Inflammatory macrophage treated with lipopolysaccharide for 4 hours (primary cell): ENCODE measurements around the gene MSGN1.

Source experiments
- DNase-seq: peaks from one replicate; pipeline ENCODE4 v3.0.0-alpha.2; 2020

The MSGN1 gene

DNA sequence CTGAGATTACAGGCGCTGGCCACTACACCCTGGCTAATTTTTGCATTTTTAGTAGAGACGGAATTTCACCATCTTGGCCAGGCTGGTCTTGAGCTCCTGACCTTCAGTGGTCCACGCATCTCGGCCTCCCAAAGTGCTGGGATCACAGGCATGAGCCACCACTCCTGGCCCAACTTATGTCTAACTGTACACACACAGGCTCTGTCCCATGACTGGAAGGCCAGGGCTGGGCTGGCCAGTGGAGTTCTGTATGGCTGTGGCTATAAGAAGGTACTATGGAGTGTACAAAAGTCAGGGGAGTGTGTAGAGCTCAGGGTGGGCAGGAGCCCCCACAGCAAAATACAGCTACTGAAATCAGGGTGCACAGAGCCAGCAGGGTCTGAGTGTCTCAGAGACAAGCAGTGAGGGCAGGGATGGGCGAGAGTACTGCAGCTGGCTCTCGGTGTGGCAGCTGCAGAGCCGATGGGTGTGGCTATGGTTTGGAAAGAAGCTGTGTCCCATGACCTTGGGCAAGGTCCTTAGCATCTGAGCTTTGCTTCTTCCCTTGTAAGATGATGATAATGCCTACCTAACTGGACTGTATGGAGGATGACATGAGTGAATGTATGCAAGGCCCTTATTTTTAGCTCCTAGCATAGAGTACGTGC is 10.4 kb upstream of the MSGN1 start:
- DNase-seq, result peak; percentile 52

DNA sequence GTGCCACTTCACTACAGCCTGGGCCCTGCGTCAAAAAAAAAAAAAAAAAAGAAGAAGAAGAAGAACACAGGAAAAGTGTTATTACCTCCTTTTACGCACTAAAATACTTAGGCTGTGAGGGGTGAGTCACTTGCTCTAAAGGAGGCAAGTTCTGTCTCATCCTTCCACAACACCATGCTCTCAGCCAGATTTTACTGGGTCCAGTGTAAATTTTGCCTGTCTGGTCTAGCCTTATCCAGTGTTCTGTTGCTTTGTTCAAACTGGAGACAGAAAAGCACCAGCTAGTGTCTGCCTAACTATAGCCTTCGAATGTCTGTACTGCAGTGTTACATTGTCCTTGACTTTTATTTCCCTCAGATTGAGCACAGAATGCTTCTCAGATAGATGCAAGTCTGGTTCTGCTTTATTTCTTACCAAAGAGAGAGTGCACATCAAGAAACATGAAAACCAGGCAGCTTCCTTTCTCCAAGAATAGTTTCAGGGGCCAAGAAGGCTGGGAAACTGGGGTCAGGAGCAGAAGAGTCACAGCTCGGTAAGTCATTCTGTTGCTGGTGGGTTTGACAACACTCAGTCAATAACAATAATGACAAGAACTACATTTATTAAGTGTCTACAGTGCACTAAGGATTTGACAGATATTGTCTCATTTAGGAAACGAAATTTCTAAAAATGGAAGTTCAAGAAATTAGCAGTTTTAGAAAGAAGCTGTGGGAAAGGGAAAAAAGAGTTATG is 3.1 kb upstream of the MSGN1 start:
- DNase-seq, result peak; percentile 79

DNA sequence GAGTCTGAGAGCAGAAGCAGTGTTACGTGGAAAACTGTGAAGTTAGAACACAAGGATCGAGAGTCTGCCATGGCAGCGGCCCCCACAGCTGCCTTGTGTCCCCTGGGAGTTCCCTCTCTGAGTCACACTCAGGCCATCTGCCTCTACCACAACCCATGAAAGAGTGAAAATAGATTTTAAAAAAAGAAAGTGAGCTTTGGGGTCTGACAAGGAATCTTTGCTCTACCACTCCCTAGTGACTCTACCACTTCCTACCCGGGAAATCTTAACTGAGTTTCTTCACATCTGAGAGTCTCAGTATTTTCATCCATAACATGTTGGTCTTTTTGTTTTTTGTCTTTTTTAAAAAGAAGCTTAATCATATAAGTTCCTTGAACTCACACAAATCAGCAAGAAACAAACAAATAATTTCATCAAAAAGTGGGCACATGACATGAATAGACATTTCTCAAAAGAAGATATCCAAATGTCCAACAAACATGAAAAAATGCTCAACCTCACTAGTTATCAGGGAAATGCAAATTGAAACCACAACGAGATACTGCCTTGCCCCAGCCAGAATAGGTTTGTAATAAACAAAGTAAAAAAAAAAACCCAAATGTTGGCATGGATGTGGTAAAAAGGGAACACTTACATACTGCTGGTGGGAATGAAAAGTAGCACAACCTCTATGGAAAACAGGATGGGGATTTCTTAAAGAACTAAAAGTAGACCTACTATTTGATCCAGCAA is 2.4 kb upstream of the MSGN1 start:
- peak; percentile 91 for DNase-seq

DNA sequence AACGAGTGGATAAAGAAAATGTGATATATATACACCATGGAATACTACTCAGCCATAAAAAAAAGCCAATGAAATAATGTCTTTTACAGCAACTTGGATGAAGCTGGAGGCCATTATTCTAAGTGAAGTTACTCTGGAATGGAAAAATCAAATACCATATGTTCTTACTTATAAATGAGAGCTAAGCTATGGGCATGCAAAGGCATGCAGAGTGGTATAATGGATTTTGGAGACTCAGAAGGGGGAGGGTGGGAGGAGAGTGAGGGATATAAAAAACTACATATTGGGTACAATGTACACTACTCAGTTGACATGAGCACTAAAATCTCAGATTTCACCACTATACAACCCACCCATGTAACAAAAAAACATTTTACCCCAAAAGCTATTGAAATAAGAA is 1.7 kb upstream of the MSGN1 start:
- DNase-seq, result no peak

DNA sequence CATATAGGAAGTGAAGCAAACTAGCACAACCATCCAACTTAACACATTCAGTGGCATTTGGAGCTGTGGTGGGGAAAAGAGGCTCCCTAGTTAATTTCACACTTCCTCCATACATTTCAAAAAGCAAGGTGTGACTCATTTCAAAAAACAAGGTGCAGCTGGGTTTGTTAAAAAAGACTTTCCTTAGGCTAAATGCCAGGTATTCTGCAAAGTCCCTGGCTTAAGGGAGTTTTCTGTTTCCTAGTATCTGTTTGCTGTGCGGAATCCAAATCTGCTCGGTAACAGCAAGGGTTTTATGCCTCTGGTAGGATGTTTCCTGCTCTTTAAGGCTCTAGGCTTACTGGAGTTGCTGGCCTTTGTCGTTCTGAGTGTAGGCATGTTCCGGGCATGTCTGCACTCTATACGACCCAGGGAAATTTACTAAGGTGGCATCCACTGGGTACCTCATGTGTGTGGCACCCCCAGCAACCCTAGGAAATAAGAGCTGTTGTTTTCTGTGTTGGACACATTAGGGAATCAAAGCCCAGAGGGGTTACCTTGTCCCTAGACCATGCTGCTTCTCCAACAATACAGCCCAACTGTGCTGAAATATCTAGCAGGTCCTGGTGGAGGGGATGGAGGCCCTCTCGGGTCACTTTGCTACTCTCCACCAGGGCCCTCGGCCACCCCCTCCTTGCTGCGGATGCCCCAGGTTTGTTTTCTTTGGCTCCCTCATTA is 634 bp upstream of the MSGN1 start:
- DNase-seq, result no peak

DNA sequence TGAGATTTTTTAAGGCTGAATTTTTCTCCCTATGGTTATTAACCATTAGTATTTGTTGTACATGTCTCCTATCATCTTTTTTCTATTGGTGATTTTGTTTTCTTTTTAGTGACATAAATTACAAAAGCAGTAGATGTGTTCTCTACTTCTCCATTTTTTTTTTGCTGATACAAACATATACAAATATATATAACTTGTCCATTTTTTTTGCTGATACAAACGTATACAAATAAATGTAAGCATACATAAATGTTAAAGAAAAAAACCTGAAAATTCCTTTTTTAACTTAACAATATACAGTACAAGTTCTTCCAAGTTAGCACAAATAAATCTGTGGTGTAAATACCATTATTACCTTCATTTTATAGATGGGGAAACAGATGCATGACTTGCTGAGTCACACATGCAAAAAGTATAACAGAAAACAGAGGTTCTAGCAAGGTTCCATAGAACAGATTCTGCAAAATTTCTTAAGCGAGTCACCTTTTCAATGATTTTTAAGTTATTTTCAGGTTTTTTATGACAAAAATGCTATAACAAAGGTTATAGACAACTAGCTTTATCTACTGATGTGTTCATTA is 2.1 kb downstream of the MSGN1 start:
- peak; percentile 43 for DNase-seq

DNA sequence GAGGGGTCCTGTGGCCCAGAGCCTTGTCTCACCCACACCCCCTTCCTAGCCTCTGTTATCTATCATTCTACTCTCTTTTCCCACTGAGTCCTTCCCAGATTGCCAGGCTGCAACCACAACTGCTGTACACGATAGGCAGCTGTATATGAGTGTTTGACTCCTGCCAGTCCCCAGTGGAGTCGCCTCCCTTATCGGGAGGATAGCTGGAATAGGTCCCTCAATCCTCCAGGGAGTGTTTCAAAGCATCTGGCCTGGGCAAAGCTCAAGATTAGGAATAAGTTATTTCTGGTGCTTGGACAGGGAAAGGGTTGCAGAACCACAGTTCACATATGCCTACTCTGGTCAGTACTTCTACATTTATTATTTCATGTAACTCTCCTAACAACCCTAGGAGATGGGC is 4.8 kb downstream of the MSGN1 start:
- DNase-seq, result no peak

DNA sequence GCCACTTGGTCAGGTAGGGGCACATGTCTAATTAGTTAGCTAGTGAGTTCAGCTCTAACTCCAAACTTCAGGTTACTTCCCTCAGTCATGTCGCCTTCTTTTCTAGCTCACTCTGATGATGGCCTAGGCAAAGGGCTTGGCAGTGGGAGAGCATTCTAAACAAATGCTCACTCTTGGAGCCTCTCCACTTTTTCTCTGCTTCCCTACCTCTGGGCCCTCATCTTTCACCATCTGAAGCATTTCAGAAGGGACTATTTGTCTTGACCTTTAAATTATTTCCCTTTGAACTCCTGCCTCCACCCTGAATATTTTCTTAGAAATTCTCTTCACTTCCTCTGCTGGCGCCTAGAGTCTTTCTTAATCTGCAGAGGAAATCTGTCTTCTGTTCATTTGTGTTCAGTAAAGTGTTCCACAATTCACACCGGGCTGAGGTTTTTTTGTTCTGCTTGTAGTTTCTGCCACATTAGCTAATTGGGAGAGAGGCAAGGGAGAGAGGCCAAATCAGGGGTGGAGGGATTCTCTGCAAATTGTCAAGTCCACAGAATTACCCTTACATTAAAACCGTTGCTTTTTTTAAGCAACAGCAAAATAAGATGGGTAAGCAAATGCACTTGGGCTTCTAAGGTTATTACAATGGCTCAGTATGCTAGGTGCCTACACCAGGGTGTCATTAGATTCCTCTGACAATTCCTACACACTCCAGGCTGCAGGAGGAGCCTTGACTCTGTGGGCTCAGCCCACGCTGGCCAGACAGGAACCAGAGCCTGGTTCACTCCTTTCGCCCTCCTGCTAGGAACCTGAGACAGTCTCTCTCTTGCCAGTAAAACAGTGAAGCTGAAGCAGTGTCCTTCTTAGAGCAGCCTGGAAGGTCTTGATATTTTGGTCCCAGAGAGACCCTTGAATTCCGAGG is 5.5 kb downstream of the MSGN1 start:
- peak; percentile 60 for DNase-seq

DNA sequence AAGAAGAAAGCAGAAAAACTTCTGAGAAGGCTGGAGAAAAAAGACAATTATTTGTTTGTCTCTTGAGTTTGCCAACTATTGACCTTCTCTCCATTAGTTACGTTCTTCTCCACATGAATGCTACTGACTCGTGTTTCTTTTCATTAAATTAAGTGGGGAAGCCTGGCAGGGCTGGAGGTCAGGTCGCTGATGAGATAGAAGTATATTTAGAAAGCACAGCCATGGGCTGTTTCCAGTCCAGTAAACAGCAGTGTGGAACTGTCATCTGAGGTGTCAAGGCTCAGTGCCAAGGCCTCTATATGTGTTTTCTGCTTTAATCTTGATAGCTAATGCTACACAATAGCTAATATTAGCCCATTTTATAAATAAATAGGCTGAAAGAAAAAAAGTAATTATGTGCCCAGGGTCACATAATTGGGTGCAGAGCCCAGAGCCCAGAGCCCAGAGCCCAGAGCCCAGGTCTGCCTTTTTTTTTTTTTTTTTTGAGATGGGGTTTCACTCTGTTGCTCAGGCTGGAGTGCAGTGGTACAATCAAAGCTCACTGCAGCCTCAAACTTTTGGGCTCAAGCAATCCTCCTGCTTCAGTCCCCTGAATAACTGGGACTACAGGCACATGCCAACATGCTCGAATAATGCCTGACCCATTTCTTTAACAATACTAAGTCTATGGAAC is 6.3 kb downstream of the MSGN1 start:
- no peak for DNase-seq

DNA sequence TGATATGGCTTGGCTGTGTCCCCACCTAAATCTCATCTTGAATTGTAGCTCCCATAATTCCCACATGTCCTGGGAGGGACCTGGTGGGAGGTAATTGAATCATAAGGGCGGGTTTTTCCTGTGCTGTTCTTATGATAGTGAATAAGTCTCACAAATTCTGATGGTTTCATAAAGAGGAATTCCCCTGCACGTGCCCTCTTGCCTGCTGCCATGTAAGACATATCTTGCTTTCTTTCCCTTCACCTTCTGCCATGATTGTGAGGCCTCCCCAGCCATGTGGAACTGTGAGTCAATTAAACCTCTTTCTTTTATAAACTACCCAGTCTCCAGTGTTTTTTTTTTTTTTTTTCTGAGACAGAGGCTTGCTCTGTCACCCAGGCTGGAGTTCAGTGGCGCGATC is 7.4 kb downstream of the MSGN1 start:
- DNase-seq, result peak; percentile 87

DNA sequence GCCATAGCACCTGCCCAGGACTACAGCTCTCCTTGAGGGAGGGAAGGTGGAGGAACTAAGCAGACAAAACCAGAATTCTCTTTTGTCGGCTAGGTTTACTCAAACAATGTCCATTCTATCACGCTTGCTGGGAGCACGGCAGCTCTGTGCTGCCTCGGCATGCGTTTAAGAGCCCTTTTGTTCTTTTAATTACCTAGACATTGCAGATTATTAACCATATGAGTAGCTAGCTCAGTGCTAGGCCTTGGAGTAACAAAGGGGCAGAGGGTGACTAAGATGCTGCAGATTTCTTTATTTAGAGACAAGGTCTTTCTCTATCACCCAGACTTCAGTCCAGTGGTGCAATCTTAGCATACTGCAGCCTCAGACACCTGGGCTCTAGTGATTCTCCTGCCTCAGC is 11.1 kb downstream of the MSGN1 start:
- DNase-seq, result no peak

DNA sequence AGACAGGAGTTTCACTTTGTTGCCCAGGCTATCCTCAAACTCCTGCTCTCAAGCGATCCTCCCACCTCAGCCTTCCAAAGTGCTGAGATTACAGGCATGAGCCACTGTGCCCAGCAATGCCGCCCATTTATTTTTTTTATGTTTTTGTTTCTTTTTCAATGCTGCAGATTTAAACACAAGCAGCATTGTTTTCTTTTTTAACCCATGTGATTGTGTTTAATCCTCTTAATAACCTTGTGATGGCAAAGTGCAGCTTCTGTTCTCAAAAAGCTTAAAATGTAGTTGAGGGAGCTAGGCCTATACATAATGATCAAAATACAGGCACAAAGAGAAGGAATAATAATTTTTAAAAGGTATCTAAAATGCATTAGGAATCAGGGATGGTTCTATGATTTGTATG is 11.5 kb downstream of the MSGN1 start:
- DNase-seq, result no peak

DNA sequence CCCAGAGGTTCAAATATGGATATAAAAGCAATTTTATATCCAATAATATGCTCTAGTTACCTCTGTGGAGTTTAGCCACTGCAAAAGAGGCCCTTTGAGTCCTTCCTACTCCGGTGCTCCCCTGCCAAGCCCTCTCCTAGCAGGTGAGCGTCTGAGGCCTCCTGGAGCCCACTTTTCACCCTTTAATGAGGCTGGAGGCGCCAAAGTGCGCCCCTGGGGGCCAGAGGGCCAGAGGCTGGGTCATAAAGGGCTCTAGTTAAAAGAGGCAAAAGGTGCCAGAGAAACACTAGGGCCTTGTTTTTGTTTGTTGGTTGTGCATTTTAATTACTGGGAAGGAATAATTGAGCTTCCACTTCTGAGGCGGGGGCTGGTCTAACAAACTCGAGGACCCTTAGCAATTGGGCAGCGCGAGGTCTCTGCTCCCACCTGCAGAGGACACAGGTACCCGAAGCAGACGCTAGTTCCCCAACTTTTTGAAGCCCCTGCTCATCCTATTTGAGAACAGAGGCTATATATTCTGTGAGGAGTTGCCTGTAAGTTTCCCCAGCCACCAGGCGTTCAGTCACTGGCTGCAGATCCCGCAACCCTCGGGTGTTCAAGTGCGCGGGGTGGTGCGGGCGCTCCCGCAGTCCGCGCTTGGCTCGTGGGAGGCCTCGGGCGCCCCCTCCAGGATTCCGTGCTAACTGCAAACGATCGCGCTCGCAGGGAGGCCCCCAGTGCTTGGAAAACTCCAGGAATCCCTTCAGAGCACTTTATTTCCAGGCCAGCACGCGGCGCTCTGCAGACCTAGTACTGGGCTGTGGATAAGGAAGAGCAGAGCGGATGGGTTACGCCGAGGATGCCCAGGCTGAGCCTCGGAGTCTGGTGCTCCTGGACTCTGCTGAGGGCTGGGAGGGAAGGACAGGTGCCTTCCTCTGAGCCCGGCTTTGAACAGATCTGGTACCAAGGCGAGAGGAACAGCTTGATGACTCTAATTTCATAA is 14.1 kb downstream of the MSGN1 start:
- peak; percentile 67 for DNase-seq

DNA sequence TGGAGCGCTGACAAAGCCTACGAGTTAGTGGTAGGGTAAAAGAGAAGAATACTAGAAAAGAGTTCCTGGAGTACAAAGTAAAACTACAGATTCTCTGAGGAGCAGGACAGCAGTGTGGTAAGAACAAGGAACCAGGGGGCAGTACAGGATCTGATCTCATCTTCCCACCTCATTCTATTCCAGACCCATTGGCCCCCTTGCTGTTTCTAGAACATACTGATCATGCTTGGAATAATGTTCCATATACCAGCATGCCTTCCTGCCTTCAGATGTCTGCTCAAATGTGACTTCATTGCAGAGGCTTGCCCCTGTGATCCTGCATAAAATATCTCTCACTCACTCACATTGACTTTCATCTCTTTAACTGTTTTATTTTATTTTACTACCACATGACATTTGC is 19.3 kb downstream of the MSGN1 start:
- DNase-seq, result no peak

DNA sequence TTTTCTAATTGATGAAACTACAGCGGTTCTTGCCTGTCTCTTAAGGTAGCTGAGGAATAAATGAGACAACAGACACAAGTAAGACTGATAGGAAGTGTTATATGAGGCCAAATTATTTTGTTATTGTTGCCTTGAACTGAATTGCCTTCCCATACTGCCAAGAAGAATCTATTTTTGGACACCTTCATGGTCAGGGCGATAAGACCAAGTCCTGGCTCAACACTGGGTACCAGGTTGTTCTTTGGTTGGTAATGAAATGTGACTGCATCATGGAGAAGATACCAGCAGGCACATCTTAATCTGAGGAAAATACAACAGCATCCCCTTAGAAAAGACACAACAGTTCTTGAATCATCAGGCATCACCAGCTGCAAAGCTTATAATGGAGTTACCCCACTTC is 23.7 kb downstream of the MSGN1 start:
- no peak for DNase-seq

DNA sequence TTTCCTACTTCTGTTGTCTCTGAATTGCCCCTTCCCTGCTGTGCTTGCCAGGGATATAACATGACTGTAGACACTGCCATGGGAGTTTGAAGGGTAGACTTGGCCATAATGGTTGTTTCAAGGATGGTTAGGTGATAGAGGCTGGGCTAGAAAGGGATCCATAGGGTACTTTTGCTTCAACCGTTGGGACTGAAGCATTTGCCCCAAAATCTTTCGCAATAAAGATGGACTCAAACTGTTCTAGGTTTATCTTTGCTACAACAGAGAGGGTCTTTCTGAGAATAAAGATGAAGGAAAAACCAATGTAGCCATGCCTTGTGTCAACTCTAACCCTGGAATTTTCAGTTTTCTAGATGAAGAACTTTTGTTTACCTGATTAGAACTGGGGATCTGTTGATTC is 27.2 kb downstream of the MSGN1 start:
- DNase-seq, result no peak

DNA sequence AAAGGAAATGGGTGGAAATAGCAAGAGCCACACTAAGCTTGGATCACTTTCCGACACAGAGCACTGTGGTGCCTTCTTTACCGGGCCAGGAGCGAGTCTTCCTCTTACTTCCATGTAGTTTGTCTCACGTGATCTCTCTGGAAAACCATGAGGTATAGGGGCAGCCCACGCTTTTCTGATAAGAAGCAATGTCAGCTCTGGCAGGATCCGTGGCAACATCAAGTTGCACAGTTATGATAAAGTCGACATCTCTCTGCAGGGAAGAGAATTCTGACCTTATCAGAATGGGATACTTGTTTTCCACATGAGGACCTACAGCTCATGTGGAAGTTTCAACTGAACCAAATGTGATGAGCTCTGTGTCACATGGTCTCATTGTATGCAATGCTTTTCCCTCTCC is 29.5 kb downstream of the MSGN1 start:
- DNase-seq, result no peak

DNA sequence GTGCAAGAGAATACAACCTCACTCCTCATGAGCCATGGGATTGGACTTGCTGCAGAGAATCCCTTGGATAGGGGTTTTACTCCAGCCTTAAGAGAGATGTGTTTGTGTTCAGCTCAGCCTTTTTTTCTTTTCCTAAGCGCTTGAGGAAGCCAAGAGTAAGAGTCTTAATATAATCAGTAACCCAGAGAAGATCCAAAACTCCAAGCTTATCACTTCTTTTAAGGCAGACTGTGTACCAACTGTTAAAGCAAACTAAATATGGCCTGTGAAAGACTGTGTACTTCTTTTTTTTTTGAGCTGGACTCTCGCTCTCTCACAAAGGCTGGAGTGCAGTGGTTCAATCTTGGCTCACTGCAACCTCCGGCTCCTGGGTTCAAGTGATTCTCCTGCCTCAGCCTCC is 30.4 kb downstream of the MSGN1 start:
- no peak for DNase-seq

DNA sequence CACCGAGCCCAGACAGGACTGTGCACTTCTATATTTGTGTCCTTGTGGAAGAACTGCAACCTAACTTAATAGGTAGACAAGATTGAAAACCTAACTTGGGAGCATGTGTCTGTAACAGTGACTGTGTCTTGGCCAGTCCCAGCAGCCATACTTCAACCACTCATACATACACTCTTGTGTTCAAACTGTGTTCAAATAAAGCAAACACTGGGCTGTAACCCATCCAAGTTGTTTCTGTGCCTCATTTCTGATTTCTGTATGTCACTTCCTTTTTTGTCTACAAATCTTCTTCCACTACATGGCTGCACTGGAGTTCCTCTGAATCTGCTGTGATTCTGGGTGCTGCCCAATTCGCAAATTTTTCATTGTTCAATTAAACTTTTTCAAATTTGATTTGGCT is 31.0 kb downstream of the MSGN1 start:
- no peak for DNase-seq

DNA sequence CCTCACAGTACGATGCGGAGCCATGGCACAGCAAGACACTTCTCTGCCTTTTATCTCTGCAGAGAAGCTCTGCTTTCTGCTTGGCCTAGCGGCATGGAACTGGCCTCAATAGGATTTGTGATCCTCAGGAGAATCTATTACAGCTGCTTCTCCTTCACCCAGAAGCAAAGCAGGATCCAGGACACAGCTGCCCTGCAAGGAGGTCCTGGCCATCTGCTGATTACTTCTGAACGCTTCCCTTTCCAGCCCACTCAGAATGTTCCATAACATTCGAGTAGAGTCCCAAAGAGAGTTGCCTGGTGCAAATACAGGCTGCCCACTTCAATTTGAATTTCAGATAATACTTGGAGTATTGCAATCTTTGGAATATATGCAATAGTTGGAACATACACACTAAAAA is 33.0 kb downstream of the MSGN1 start:
- no peak for DNase-seq
